HG02870 (cell line): ENCODE data around the gene C1orf87.

Experiments used
- ATAC-seq: cut with Tn5 transposase; IDR thresholded peaks from one replicate; pipeline ENCODE4 v1.9.1; 2021; ENCODE audit warnings: mild to moderate bottlenecking, moderate library complexity; ENCODE audit not compliant: unreplicated experiment

Gene C1orf87

DNA sequence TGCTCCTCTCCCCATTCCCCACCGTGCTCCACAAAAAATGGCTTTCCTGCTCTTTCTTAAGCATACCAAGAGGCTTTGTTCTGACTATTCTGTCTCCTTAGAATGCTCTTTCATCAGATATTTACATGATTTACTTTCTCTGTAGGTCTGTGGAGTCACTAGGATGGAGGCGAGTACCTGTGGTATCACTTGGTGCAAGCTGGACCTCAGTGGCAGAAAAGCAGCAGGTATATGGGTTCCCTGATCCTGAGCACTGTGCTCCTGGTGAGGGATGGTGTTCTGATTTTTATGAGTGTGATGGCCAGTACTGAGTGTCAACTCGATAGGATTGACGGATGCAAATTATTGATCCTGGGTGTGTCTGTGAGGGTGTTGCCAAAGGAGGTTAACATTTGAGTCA lies 10.0 kb downstream of the C1orf87 start:
- no peak for ATAC-seq

DNA sequence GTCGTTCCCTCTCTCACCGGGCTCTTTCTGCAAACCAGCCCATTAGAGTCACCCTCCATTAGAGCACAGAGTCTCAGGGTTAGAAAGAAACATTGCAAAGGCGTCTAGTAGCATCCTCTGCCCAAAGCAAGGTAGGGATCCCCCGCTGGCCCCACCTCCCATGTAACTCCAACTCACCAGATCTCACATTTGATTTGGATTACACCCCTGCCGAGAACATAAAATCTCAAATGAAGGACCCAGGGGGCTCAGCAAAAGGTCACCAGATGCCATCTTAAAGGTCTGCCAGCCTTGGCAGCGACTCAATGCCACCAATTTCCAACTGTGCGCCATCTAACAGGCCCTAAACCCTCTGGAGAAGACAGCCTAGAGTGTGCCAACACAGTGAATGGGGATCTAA lies 14.1 kb downstream of the C1orf87 start:
- no peak for ATAC-seq

DNA sequence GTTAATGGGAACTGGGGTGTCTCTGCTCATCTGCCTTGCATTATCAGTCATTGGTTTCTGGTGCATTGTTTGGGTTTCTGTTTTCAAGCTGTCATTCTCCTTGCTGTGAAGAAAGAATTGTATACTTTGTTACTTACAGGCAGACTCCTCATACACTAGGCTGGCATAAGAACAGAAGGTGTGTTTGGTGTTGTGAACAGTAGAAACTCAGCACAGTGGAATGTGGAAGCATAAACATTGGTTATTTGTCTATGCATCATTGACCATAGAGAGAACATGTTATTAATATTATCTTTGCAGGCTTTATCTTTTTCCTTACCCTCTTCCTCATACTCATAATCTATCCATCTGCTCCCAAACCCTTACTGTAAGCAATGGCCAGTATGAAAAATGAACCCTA lies 18.2 kb downstream of the C1orf87 start:
- ATAC-seq: no peak

DNA sequence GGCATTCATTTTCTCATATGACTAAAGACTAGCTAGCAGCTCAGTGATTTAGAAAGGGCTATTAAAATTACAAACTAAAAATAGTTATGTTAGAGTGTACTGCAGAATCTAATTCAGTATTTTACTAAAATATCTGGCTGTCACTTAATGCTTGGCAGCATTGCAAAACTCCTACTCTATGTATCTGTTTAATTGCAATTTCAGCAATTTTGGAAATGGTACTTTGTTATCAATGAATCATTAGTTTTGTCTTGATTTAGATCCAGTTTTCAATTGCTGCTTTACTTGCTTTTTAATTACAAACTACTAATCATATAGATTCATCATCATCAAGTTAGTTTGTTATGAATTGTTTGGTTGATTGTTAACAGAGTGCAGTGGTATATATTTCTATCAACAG lies 19.2 kb downstream of the C1orf87 start:
- ATAC-seq: no peak

DNA sequence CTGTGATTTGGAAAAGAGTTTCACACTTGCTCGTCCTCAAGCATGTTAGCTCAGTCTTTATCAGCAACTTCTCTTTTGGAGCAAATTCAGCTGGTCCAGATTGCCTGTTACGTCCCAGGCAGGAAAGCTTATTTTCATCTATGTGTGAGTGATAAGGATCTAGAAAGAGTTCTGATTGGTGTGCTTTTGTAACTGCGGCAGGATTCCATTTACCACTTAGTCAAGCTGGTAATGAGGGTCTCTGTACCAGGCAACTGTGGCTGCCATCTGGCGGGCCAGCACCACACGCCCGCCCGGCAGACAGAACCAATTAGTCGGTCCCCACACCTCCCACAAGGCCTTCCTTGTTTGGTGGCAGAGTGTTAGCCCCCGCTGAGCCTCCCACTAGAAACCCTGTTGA lies 21.0 kb downstream of the C1orf87 start:
- ATAC-seq: no peak

DNA sequence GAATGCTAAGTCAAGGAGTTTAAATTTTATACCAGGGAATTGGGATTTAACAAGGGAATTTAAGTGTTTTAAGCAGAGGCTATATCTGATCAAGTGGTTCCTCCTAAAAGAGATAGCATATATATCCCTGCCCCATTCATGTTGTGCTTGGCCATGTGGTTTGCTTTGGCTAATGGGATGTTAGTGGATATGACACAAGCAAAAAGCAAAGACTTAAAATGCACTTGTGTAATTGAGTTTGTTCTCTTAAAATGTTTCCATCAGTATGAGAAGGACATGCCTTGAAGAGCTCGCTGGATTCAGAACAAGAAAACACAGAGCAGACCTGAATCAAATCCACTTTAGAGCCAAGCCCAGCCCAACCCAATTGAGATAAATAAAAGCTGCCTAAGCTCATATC lies 22.4 kb downstream of the C1orf87 start:
- ATAC-seq: no peak

DNA sequence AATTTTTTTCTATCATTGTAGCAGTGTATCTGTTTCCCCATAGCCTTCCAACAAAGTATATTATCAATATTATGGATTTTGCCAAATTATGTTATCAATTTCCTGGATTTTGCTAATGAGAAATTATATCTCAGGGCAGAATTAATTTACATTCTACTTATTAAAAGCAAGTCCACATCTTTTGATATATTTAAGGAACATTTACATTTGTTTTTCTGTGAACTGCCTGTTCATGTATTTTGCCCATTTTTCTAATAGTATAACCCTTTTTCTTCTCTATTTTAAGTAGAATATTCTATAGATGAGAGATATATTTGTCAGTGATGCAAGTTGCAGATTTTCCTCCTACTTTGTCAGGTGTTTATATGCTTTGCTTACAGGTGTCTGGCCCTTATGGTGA lies 24.4 kb downstream of the C1orf87 start:
- no peak for ATAC-seq

DNA sequence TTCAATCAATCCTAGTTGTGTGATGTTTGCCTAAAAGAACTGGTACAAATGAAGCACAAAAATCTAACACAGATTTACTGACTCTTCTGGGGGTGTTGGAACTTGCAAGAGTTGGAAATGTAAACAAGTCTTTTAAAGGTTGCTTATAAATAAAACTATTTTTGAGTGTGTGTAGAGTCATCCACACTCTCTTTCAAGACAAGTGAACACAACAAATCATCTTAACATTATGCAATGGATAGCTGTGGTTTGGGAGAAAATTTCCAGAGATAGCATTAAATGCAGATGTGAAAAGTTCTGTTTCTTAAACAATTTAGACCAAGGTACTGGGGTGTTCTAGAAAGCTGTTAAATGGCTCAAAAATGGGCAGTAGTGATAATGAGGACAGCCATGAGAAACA lies 28.7 kb downstream of the C1orf87 start:
- ATAC-seq: no peak

DNA sequence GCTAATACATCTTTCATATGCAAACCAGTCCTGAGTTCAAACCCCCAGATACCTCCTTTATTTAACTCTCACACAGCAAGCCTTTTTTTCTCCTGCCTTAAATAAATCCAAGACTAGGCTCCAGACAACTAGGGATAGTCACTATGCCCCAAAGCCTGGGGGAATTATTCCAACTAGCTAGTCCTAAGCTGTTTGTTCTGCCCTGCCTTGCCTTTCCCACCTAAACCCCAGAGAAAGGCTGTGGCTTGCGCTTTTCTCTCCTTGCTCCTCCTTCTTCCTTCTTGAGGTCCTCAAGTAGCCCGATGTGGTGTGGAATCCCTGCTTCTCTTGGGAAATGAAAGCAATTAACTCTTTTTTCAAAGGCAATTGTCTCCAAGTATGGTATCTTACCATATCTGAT lies 31.8 kb downstream of the C1orf87 start:
- ATAC-seq: no peak

DNA sequence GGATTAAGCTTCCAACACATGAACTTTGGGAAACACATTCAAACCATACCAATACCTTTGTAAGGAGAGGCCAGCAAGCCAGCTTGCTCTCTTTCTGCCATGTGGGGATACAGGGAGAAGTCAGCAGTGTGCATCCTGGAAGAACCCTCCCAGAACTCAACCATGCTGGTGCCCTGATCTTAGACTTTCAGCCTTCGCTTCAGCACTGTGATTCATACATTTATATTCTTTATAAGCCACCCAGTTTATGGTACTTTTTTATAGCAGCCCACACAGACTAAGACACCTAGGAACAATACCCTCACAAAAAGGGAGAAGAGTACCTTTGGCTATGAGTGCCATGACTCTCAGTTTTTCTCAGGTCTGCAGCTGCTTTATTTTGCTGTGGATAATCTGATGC lies 35.9 kb downstream of the C1orf87 start:
- ATAC-seq: no peak

DNA sequence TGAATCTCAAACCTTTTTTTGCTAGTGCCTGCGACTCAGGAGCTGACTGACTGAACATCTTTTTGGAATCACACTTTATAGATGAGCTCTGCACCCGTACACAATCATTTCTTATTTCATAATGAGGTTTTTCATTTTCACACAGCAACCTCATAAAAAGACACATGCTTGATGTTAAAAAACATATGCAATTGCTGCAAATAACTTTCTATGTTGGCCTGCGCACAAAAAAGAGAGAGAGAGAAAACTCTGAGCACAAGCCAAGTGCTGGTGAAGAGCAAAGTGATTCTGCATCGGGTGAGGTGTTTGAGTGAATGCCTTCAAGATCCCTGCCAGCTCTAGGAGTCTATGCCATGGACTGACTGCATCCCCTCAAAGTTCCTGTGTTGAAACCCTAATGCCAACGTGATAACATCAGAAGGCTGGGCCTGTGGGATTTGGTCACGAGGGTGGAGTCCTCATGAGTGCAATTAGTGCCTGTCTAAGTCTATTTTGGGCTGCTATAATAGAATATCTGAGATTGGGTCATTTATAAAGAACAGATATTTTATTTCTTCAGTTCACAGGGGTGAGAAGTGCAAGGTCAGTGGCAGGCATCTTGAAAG lies 36.6 kb downstream of the C1orf87 start:
- ATAC-seq: no peak

DNA sequence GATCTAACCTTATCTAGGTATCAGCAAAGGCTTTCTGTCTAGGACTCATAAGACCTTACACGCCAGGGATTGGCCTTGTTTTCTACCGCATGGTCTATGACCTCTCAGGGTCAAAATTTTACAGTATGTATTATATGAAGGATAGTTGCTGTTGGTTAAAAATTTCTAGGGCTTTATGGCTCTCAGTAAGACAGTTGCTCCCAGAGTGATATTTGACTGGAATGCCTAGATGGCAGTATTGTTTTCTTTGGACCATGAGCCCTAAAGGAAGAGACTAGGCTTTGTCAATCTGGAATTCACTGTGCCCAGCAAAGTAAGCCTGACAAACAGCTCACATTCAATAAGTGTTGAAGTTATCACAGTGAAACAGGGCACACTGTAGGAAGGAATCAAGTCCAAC lies 37.6 kb downstream of the C1orf87 start:
- ATAC-seq: no peak

DNA sequence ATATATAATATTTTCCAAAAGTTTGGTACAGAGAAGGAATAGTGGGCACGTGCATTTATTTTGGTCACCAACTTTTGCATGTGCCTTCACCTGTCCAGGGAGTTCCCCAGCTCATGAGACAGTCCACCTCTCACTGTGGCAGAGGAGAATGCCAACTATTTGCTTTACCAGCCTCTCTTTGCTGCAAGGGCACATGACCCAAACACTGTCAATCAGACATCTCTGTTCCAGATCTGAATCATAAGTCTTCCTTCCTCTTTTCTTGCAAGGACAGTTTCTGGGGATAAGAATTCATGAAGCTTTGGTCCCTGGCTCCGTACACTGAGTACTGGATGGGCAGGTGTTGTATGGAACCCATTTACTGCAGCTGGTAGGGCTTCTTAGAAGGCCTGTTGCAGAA lies 38.6 kb downstream of the C1orf87 start:
- no peak for ATAC-seq

DNA sequence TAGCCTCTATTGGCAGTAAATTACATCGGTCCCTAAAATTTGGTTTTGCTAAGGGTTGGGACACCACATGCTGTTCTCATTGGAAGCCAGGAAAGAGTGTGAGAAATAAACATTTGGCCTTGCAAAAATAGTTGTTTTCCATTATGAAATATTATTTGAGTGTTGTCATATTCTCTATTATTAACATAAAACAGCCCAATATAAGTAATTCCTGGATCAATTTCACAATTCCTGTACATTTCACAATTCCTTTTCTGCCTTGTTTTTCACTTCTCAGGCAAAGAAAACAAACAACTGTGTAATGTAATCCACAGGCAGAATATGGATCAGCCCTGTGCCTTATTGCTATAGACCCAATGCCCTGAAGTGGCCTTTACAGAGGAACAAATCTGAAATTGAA lies 40.5 kb downstream of the C1orf87 start:
- ATAC-seq: no peak

DNA sequence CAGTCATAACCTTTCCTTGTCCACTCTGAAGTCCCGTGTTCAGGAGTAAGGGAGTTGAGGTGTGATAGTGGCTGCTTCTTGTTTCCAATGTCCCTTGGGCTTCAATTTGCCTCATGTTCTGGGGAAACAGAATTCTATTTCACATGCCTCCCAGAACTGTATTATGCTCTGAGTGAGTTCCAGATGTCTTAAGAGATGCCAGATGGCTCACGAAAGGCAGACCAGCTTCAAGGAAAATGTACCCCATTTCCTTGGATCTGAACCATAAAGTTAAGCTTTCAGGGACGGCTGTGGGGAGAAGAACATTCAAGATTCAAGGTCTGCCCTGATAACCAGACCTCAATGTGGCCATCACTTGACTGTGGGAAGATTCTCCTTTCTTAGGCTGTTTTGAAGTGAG lies 42.4 kb downstream of the C1orf87 start:
- no peak for ATAC-seq

DNA sequence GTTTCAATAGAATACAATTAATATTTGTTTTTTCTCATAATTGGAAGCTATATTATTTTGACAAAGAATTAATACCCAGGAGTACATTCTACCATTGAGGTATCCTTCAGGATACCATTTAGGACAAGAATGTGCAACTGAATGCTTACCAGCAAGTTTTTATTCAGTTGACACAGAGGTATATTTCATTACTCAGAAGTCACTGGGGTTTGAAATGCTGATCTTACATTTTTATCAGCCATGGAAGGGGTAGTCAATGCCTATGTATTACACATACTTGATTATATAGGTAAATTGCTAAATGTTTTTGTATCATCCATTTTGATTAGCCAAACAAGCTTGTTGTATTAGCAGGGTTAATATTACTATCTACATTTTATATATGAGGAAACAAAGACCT lies 48.0 kb downstream of the C1orf87 start:
- ATAC-seq: no peak

DNA sequence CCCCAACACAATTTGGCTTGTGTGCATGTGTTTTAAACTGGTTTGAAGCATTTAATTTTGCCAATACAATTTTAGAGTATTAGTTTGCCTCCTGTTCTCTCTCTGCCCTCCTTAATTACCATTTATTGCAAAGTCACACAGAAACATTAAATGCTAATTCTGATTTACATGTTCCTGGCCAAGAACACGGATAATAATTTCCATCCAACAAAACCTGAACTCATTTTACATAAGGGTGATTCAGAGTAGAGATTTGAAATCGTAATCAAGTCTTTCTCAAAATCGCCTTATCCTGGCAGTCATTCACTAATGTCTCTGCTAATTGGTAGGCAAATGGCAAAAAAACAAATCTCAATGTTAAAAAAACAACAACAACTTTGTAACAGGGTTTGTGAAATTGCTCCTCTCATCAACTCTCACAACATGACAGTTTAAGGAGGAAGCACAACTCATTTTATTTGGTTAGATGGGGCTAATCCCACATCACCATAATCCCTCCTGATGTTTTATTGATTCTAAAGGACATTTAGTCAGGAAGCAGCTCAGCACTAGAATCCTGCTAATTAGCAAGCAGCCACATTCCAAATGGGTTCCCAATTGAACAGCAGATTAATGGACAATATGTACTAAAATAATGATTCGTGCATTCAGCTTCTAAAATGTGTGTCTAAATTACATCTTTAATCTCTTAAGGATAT lies 55.9 kb downstream of the C1orf87 start:
- ATAC-seq: no peak

DNA sequence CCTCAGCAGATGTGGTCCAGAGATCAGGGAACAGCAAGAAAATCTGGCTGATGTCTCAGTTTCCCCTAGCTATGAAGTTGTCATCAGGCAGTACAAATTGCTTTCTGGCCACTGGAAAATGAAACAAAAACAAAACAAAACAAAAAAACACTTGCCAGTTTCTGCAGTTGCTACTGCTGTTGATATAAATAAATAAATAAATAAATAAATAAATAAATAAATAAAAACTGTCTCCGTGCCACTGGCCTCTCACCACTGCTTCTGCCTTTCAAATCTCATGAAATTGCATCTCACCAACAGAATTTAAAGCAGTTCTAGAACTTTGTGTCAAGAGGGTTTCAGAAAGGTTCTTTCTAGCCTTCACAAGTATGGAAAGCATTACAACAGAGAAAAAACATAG lies 62.9 kb downstream of the C1orf87 start:
- ATAC-seq: no peak

DNA sequence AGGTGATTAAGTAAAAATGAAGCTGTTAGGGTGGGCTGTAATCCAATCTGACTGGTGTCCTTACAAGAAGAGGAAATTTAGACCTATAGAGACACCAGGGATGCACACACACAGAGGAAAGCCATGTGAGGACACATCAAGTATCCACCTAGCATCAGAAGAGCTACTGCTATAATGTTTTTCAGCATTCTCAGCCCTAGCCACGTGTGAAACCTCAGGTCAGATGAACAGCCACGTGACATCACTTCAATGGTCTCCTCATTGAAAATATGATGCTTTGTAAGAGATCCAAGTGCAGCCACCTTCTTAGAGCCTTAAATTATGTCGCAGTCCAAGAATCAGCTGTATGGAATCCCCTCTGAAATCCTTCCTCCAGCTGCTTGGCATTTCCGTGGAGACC lies 65.1 kb downstream of the C1orf87 start:
- ATAC-seq: no peak

DNA sequence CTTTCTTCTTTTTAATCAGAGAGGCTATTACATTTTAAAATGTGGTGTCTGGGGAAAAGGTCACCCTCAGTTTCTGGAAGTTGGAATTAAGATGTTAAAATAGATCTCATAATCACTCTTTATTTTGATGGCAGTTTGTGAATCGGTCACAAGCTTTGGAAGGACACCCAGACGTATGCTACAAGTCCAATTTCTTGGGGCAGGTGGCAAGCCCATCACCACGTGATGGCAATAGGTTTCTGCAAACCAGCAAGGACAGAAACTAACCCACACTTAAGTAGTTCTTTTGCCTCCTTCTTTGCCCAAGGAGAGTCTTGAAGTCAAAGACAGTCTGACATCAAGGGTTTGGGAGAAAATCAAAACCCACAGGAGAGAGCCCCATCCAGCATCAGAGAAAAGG lies 72.9 kb downstream of the C1orf87 start:
- ATAC-seq: no peak

DNA sequence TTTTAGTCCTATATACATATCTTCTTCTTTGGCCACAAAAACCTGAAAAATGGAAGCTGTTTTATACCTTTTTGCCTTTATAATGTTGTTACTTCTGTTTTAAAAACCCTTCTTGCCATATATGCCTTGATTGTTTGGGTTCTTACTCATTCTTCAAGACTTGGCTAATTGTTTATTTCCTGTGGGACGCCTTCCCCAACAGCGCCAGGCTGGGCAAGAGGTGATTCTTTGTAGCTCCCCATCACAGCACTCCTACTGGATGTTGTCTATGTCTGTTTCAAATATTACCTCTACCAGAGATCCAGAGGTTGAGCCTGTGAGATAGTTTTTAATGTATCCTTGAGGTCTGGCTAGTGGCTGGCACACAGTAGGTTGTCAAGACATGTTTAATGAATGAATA lies 73.8 kb downstream of the C1orf87 start:
- no peak for ATAC-seq

DNA sequence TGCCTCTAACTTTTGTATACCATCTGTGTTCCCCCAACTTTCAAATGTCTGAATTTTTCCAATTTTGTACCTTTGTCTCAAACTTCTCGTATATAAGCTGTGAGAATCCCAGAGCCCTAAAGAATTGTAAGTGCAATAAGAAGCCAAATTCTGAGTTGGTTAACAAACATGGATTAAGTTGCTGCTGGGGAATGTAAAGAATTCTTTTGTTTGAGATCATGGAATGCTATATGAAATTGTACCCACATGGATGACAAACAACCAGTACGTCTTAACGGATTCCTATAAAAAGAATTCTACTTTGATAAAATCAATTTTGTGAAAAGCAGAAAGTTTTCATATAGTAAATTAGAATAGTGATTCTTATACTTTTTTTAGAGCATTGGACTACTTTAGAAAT lies 74.6 kb downstream of the C1orf87 start:
- no peak for ATAC-seq

DNA sequence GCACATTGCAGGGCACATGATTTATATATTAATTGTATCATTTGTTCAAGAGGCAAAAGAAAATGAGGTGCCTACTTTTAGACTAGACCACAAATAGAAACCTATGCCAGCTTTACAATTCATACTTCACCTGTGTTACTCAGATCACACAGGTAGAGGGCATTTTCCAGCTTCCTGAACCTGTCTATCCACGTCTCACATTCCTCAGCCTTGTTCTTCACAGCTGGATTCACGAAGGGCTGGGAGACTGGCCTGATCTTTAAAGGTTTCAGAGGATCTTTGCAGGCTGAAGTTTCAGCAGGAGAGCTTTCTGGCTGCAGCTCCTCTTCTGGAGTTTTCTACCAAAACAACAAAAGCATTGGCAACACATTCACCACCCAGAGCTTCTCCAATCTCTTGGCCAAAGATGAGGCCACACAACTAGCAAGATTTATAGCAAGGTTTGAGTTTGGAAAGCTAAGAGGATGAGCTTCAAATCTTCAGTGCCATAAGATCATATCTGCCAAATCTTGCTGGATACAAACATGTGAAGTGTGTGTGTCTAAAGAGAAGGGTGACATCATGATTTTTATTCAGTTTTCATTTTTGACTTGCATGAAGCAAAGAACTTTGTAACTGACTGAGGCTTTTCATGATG lies 76.0 kb downstream of the C1orf87 start:
- ATAC-seq: no peak
